MM.1S (cell line): ENCODE measurements around the gene PTPRN2.

Source experiments
- CTCF ChIP-seq: fragments of 300-600 bp; sonication (generic); IDR thresholded peaks from 2 replicates; pipeline ENCODE4 v1.5.1; 2016; ENCODE audit warnings: antibody characterized with exemption, low read length, mixed read lengths
- EZH2 ChIP-seq: fragments of 300-600 bp; sonication (generic); optimal IDR thresholded peaks from 2 replicates; pipeline ENCODE3; 2017; ENCODE audit warnings: low read depth, mild to moderate bottlenecking, antibody characterized with exemption, low read length, mixed read lengths

DNA sequence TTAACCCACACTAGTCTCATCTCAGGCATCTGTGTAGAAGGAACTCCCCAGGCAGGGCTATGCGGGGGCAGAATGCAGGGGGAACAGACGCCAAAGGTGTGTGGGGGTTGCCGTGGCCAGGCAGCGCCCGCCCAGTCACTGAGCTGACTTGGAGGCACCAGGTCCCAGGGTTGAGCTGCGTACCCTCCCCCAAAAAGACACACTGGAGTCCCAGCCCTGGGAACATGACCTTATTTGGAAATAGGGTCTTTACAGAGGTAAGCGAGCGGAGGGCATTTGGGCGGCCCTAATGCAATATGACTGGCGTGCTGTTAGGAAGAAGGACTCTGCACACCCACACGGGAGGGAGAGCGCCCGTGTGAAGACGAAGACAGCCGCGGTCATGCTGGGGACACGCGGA lies 976.3 kb downstream of the PTPRN2 start:
- no peak for TF ChIP-seq CTCF
- TF ChIP-seq EZH2 = no peak
